Epithelial cell of proximal tubule (primary cell): ENCODE measurements around the gene SULT2A1. TPM values are rescaled to one million over a fixed set of nuclear protein-coding genes. Genes with fewer than 3 reads are reported as not detected.

Experiments used
- DNase-seq: peaks from one replicate; pipeline ENCODE4 v3.0.0-alpha.2; 2011; ENCODE audit warnings: low read depth
- H3K4me3 ChIP-seq: 2 replicates; pipeline ENCODE4 v1.5.1; 2011; ENCODE audit warnings: low read depth, mild to moderate bottlenecking, low read length
- total RNA-seq: library from RNA; depleted of rRNA; stranded (reverse); fragments of >200 nt; gene quantifications from 2 replicates; pipeline ENCODE4 v1.2.3, GENCODE V29; 2015
- TF ChIP-seq, protein P1 (sequence below): conservative IDR thresholded peaks from 2 replicates; pipeline ENCODE4 v1.5.1; 2012; ENCODE audit warnings: low read depth, mild to moderate bottlenecking, low read length

Gene SULT2A1
- total RNA-seq, 1 donor from 2014 or later: not detected

DNA sequence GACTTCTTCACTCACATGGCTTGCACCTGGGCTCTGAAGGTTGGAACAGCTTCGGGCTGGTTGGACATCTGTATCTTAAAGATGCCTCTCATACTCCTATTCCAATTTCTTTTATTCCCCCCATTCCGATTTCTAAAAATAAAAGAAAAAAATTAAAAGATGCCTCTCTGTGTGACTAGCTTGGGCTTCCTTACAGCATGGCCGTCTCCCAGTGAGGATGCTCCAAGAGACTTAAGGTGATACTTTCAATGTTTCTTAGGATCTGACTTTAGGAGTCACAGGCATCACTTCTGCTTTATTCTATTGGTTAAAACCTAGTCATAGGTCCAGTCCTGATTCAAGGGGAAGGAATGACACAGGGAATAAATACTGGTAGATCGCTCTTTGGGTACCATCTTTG is 9.9 kb upstream of the SULT2A1 start:
- no peak for DNase-seq
- no peak overlapping the region for H3K4me3 ChIP-seq
- TF ChIP-seq, protein P1, sequence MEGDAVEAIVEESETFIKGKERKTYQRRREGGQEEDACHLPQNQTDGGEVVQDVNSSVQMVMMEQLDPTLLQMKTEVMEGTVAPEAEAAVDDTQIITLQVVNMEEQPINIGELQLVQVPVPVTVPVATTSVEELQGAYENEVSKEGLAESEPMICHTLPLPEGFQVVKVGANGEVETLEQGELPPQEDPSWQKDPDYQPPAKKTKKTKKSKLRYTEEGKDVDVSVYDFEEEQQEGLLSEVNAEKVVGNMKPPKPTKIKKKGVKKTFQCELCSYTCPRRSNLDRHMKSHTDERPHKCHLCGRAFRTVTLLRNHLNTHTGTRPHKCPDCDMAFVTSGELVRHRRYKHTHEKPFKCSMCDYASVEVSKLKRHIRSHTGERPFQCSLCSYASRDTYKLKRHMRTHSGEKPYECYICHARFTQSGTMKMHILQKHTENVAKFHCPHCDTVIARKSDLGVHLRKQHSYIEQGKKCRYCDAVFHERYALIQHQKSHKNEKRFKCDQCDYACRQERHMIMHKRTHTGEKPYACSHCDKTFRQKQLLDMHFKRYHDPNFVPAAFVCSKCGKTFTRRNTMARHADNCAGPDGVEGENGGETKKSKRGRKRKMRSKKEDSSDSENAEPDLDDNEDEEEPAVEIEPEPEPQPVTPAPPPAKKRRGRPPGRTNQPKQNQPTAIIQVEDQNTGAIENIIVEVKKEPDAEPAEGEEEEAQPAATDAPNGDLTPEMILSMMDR: no peak

DNA sequence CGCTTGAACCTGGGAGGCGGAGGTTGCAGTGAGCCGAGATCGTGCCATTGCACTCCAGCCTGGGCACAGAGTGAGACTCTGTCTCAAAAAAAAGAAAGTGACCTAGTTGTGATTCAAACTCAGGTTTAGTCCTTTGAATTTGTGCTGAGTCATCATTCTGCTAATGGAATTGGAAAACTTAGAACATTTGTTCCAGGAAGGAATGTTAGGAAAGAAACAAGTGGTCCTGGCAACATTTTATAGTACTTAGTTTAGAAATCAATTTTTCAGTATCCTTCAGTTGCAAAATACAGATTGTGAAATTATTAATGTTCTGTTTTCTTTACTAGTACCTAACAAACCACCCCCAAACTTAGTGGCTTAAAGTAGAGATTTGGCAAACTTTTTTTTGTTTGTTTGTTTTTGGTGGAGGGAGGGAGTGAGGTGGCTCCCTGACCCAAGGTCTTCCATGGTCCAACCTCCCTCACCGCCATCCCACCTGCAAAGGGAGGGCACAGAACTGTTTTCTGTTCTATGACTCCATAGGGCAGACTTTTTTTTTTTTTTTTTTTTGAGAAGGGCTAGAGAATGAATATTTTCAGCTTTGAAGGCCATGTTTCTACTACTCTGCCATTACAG is 9.2 kb upstream of the SULT2A1 start:
- H3K4me3 ChIP-seq: no peak overlapping the region
- TF ChIP-seq, protein P1: no peak
- no peak for DNase-seq

DNA sequence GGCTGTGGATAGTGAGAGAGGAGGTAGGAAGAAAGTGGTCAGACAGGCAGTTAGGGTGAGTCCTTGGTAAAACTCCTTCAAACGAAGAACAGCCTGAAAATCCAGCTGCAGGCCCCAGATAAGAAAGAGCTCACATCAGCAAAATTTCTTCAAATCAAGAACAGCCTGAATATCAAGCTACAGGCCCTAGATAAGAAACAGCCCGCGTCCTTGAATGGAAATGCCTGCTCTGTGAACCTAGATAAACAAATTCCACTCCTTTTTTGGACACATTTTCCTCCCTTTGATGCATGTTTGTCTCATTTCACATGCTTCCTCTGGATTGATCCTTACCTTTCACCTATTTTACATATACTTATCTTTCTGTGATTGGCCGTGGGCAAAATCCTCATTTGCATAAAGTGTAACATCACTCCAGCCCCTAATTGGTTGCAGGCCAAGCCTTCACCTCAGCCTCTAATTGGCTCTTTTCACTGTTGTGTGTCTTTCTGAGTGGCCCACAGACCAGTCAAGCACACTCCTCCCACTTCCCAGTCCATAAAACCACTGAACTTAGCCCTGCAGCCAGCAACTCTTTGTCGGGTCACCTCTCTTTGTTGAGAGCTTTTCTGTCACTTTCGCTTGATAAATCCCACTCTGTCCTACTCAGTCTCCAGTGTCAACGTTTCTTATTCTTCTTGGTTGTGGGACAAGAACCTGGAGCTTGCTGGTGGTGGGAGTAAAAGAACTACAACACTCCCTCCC is 6.0 kb upstream of the SULT2A1 start:
- TF ChIP-seq, protein P1: no peak

DNA sequence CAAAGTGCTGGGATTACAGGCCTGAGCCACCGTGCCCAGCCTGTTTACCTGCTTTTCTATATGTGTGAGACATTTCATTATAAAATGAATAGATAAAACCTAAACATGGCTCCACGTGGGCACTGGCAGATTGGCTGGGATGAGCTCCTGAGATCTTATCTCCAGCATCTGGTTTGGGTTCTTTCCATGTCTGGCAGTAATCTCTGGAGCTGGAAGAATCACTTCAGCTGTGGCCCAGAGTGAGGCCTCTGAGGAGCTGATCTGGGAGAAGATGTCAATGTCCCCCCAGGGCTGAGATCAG is 5.5 kb upstream of the SULT2A1 start:
- H3K4me3 ChIP-seq: no peak overlapping the region
- TF ChIP-seq, protein P1: no peak
- DNase-seq: no peak

More for the DNA sequence above, 6.0 kb upstream of the SULT2A1 start:
- no peak overlapping the region for H3K4me3 ChIP-seq
- DNase-seq: no peak

DNA sequence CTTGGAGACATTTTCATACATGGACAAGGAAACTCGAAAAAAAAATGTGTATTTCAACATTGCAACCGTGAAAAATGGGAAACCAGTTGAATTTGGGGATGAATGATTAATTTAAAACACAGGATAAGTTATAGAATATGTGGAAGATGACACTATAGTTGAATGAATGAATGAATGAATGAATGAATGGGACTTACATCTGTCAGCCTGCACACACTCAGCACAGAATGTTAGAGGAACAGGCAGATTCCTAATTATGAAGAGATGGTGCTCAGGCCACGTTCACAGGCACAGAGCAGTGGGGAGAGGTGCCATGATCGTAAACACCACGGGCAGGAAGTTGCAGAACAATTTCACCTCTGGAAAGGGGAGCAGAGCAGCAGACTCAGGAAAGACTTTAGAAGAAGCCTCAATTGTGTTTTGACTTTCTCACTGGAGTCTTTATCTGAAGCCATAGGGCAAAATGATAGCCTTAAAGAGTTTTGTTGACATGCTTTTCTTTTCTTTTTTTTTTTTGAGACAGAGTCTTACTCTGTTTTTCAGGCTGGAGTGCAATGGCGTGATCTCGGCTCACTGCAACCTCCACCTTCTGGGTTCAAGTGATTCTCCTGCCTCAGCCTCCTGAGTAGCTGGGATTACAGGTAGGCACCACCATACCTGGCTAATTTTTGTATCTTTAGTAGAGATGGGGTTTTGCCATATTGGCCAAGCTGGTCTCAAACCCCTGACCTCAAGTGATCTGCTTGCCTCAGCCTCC is 4.9 kb upstream of the SULT2A1 start:
- no peak for DNase-seq
- TF ChIP-seq, protein P1: no peak
- no peak overlapping the region for H3K4me3 ChIP-seq

DNA sequence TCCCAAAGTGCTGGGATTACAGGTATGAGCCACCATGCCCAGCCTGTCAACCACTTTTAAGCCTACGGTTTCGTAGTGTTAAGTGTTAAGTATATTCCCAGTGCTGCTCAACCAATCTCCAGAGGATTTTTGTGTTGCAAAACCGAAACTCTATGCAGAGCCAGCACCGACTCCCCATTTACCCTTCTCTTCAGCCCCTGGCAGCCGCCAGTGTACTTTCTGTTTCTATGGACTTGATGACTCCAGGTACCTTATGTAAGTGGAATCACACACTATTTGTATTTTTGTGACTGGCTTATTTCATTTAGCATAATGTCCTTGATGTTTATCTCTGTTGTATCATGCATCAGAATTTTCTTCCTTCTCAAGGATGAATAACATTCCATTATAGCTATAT is 1.1 kb downstream of the SULT2A1 start:
- TF ChIP-seq, protein P1: no peak

More for the DNA sequence above, 1.1 kb downstream of the SULT2A1 start:
- DNase-seq: no peak
- H3K4me3 ChIP-seq: no peak overlapping the region
